SK-N-SH treated with all-trans-retinoic acid at 6 μM for 48 hours (cell line): ENCODE measurements around the gene ZNF578.

Source experiments
- ATAC-seq: fragments of 200-7000 bp; cut with Tn5 transposase; 3 replicates; pipeline ENCODE4 v1.9.1; 2020; ENCODE audit warnings: mild to moderate bottlenecking, moderate library complexity
- ARNTL ChIP-seq: fragments of 450-650 bp; formaldehyde crosslinking; IDR thresholded peaks from 2 replicates; pipeline ENCODE4 v1.5.0; 2020; ENCODE audit warnings: low read depth, mild to moderate bottlenecking, moderate library complexity, borderline replicate concordance
- BACH2 ChIP-seq: fragments of 250-450 bp; sonication (Bioruptor Pico); IDR thresholded peaks from 2 replicates; pipeline ENCODE4 v1.9.0; 2021; ENCODE audit warnings: mild to moderate bottlenecking, borderline replicate concordance
- CSDC2 ChIP-seq: fragments of 250-450 bp; sonication (Bioruptor Pico); IDR thresholded peaks from 2 replicates; pipeline ENCODE4 v1.5.0; 2020; ENCODE audit warnings: mild to moderate bottlenecking, moderate library complexity
- CSRNP3 ChIP-seq: fragments of 250-450 bp; sonication (Bioruptor Pico); IDR thresholded peaks from 2 replicates; pipeline ENCODE4 v1.5.1; 2021; ENCODE audit warnings: mild to moderate bottlenecking, moderate library complexity
- ESRRG ChIP-seq: fragments of 250-450 bp; sonication (Bioruptor Pico); IDR thresholded peaks from 2 replicates; pipeline ENCODE4 v1.6.1; 2021; ENCODE audit warnings: mild to moderate bottlenecking
- ISL1 ChIP-seq: fragments of 250-450 bp; sonication (Bioruptor Pico); IDR thresholded peaks from 2 replicates; pipeline ENCODE4 v2.1.2; 2022; ENCODE audit warnings: mild to moderate bottlenecking, moderate library complexity
- OSR1 ChIP-seq: fragments of 250-450 bp; sonication (Bioruptor Pico); IDR thresholded peaks from 2 replicates; pipeline ENCODE4 v1.8.0; 2022; ENCODE audit warnings: moderate library complexity, mild to moderate bottlenecking, inconsistent platforms
- PATZ1 ChIP-seq: fragments of 250-450 bp; sonication (Bioruptor Pico); IDR thresholded peaks from 2 replicates; pipeline ENCODE4 v1.8.0; 2020; ENCODE audit warnings: mild to moderate bottlenecking, moderate library complexity, borderline replicate concordance
- PPARA ChIP-seq: fragments of 250-450 bp; sonication (Bioruptor Pico); IDR thresholded peaks from 2 replicates; pipeline ENCODE4 v1.5.0; 2020; ENCODE audit warnings: mild to moderate bottlenecking, borderline replicate concordance
- SNAI2 ChIP-seq: fragments of 250-450 bp; sonication (Bioruptor Pico); IDR thresholded peaks from 2 replicates; pipeline ENCODE4 v1.5.0; 2020; ENCODE audit warnings: mild to moderate bottlenecking, moderate library complexity
- TCF4 ChIP-seq: fragments of 250-450 bp; sonication (Bioruptor Pico); IDR thresholded peaks from 2 replicates; pipeline ENCODE4 v1.8.0; 2021; ENCODE audit warnings: mild to moderate bottlenecking, moderate library complexity, borderline replicate concordance
- TOX ChIP-seq: fragments of 250-450 bp; sonication (Bioruptor Pico); IDR thresholded peaks from 2 replicates; pipeline ENCODE4 v1.8.0; 2021; ENCODE audit warnings: mild to moderate bottlenecking, moderate library complexity, borderline replicate concordance
- ZC3H10 ChIP-seq: fragments of 250-450 bp; sonication (Bioruptor Pico); IDR thresholded peaks from 2 replicates; pipeline ENCODE4 v1.5.1; 2021; ENCODE audit warnings: mild to moderate bottlenecking, moderate library complexity
- ZFP30 ChIP-seq: fragments of 450-650 bp; formaldehyde crosslinking; IDR thresholded peaks from 2 replicates; pipeline ENCODE4 v1.5.0; 2022; ENCODE audit warnings: mild to moderate bottlenecking, moderate library complexity
- ZNF565 ChIP-seq: fragments of 450-650 bp; formaldehyde crosslinking; conservative IDR thresholded peaks from 2 replicates; pipeline ENCODE4 v1.5.0; 2020; ENCODE audit warnings: low read depth, mild to moderate bottlenecking, moderate library complexity
- ZNF70 ChIP-seq: fragments of 450-650 bp; formaldehyde crosslinking; IDR thresholded peaks from 2 replicates; pipeline ENCODE4 v1.5.0; 2020; ENCODE audit warnings: mild to moderate bottlenecking, moderate library complexity
- TF ChIP-seq, protein P1 (sequence below): fragments of 250-450 bp; sonication (Bioruptor Pico); IDR thresholded peaks from 2 replicates; pipeline ENCODE4 v1.5.0; 2020; ENCODE audit warnings: mild to moderate bottlenecking, moderate library complexity
- TF ChIP-seq, protein P2 (sequence below): fragments of 250-450 bp; sonication (Bioruptor Pico); IDR thresholded peaks from 2 replicates; pipeline ENCODE4 v1.5.1; 2020; ENCODE audit warnings: low read depth, mild to moderate bottlenecking, moderate library complexity

The ZNF578 gene

DNA sequence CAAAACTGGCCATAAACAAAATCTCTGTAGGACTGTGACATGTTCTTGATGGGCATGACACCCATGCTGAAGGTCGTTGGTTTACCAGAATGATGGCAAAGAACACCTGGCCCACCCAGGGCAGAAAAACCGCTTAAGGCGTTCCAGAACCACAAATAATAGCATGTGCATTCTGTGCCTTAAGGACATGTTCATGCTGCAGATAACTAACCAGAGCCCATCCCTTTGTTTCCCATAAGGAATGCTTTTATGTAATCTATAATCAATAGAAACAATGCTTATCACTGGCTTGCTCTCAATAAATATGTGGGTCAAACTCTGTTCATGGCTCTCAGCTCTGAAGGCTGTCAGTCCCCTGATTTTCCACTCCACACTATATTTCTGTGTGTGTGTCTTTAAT, 11.2 kb upstream of the ZNF578 start:
- ATAC-seq: no peak
- TF ChIP-seq ESRRG (CRISPR knock-in tag) (no peak), PPARA (CRISPR knock-in tag) (no peak), TCF4 (CRISPR knock-in tag) (no peak), ZFP30 (no peak), OSR1 (CRISPR knock-in tag) (no peak), SNAI2 (CRISPR knock-in tag) (no peak), CSDC2 (CRISPR knock-in tag) (no peak), ZC3H10 (no peak), PATZ1 (CRISPR knock-in tag) (no peak)
- TF ChIP-seq, protein P1, sequence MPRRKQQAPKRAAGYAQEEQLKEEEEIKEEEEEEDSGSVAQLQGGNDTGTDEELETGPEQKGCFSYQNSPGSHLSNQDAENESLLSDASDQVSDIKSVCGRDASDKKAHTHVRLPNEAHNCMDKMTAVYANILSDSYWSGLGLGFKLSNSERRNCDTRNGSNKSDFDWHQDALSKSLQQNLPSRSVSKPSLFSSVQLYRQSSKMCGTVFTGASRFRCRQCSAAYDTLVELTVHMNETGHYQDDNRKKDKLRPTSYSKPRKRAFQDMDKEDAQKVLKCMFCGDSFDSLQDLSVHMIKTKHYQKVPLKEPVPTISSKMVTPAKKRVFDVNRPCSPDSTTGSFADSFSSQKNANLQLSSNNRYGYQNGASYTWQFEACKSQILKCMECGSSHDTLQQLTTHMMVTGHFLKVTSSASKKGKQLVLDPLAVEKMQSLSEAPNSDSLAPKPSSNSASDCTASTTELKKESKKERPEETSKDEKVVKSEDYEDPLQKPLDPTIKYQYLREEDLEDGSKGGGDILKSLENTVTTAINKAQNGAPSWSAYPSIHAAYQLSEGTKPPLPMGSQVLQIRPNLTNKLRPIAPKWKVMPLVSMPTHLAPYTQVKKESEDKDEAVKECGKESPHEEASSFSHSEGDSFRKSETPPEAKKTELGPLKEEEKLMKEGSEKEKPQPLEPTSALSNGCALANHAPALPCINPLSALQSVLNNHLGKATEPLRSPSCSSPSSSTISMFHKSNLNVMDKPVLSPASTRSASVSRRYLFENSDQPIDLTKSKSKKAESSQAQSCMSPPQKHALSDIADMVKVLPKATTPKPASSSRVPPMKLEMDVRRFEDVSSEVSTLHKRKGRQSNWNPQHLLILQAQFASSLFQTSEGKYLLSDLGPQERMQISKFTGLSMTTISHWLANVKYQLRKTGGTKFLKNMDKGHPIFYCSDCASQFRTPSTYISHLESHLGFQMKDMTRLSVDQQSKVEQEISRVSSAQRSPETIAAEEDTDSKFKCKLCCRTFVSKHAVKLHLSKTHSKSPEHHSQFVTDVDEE (CRISPR knock-in tag): no peak

DNA sequence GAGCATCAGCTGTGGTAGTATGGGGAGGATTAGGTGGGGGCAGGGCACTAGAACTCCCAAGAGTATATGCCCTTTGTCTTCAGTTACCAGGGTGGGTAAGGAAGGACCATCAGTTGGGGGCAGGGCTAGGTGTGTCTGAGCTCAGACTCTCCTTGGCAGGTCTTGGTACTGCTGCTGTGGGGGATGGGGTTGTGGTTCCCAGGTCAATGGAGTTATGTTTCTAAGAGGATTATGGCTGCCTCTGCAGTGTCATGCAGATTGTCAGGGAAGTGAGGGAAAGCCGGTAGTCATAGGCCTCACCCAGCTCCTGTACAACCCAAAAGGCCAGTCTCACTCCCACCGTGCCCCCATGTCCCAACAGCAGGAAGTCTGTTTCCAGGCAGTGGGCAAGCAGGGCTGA, 8.8 kb upstream of the ZNF578 start:
- no peak for ATAC-seq
- TF ChIP-seq BACH2 (no peak), OSR1 (CRISPR knock-in tag) (no peak), ZFP30 (no peak), PATZ1 (CRISPR knock-in tag) (no peak), ARNTL (CRISPR knock-in tag) (no peak), ZNF70 (no peak), ISL1 (CRISPR knock-in tag) (no peak), CSRNP3 (CRISPR knock-in tag) (no peak), ZC3H10 (no peak), ZNF565 (CRISPR knock-in tag) (no peak), SNAI2 (CRISPR knock-in tag) (no peak), ESRRG (CRISPR knock-in tag) (no peak), TOX (CRISPR knock-in tag) (no peak)
- TF ChIP-seq, protein P1 (CRISPR knock-in tag): no peak
- TF ChIP-seq, protein P2, sequence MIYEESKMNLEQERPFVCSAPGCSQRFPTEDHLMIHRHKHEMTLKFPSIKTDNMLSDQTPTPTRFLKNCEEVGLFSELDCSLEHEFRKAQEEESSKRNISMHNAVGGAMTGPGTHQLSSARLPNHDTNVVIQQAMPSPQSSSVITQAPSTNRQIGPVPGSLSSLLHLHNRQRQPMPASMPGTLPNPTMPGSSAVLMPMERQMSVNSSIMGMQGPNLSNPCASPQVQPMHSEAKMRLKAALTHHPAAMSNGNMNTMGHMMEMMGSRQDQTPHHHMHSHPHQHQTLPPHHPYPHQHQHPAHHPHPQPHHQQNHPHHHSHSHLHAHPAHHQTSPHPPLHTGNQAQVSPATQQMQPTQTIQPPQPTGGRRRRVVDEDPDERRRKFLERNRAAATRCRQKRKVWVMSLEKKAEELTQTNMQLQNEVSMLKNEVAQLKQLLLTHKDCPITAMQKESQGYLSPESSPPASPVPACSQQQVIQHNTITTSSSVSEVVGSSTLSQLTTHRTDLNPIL (CRISPR knock-in tag): no peak
- TF ChIP-seq, all 23 proteins: peak for 0
